ENCODE measurements around the gene AGO1. TPM values are rescaled to one million over a fixed set of nuclear protein-coding genes. Genes with fewer than 3 reads are reported as not detected.

AGO1 gene
- polyA plus RNA-seq (2013, experiment 1 of 2), result 9.2 TPM
- polyA plus RNA-seq (2013, experiment 2 of 2), result 9.3 TPM

GRCh38 chr1:35882945-35883634 is at the start of gene AGO1:
TSS of gene AGO1 (plus strand) at chr1:35883209. CDS start at chr1:35883422, 213 bp downstream.
- no peak within 1 kb of the TSS for H2BK12ac ChIP-seq (ENCODE audit: low read length in 2 of 2)
- H3K14ac ChIP-seq (ENCODE audit: low read length in 2 of 2), result peak within 1 kb of the TSS in 1 of 2 experiments; percentile 50
- WGBS, result under 1% methylated on average over 56 of the region's 58 CpGs
- H3K9ac ChIP-seq (ENCODE audit: low read length), result peak within 1 kb of the TSS; percentile 94
- H2BK15ac ChIP-seq (ENCODE audit: low read depth, poor library complexity, severe bottlenecking), result peak within 1 kb of the TSS; percentile 60
- peaks cover 19% of the 10 kb centered on the region for H3K4me1 ChIP-seq (ENCODE audit: control insufficient read depth, insufficient read depth, low read depth, low read length)
- peak within 1 kb of the TSS; percentile 52 for H4K91ac ChIP-seq (ENCODE audit: low read length)
- H3K36me3 ChIP-seq (ENCODE audit: control insufficient read depth in 1 of 2, insufficient read depth in 2 of 2, low read depth in 1 of 2, low read length in 2 of 2), result no peaks in the 10 kb centered on the region
- DNase-seq, result peak; percentile 92
- H3K23ac ChIP-seq (ENCODE audit: low read length in 2 of 2), result peak within 1 kb of the TSS in 1 of 2 experiments; percentile 90
- no peaks in the 10 kb centered on the region for H3K9me3 ChIP-seq (ENCODE audit: control insufficient read depth, low read length)
- H3K27me3 ChIP-seq (ENCODE audit: control insufficient read depth in 1 of 2, insufficient read depth in 1 of 2, low read length in 2 of 2), result peaks cover 0 to 7% of the 10 kb centered on the region in 2 experiments
- H3K4me3 ChIP-seq (ENCODE audit: insufficient read depth in 1 of 2, low read depth in 1 of 2, low read length in 2 of 2), result peak within 1 kb of the TSS; percentile 91 to 99
- H2BK5ac ChIP-seq (ENCODE audit: low read depth, low read length, poor library complexity, severe bottlenecking), result peak within 1 kb of the TSS; percentile 63
- peak within 1 kb of the TSS; percentile 94 for H3K4me2 ChIP-seq (ENCODE audit: low read length, poor library complexity, severe bottlenecking)
- H3K27ac ChIP-seq (ENCODE audit: low read length, poor library complexity, severe bottlenecking), result no peak within 1 kb of the TSS
- peak within 1 kb of the TSS; percentile 81 to 82 for H3K4ac ChIP-seq (ENCODE audit: low read depth in 1 of 2, low read length in 2 of 2)
- peak within 1 kb of the TSS; percentile 82 for H4K8ac ChIP-seq (ENCODE audit: low read length)
- H2BK120ac ChIP-seq (ENCODE audit: low read depth, low read length), result peak within 1 kb of the TSS; percentile 42
- no peak within 1 kb of the TSS for H2AK5ac ChIP-seq (ENCODE audit: low read length, severe bottlenecking)
- H3K18ac ChIP-seq (ENCODE audit: low read depth in 1 of 2, low read length in 2 of 2), result peak within 1 kb of the TSS; percentile 59 to 86
- peak within 1 kb of the TSS; percentile 89 for H2AFZ ChIP-seq (ENCODE audit: low read depth, low read length)
- H3K79me1 ChIP-seq (replicated peaks; ENCODE audit: low read length, poor library complexity, severe bottlenecking), result peaks cover 24% of the 10 kb centered on the region

DNA sequence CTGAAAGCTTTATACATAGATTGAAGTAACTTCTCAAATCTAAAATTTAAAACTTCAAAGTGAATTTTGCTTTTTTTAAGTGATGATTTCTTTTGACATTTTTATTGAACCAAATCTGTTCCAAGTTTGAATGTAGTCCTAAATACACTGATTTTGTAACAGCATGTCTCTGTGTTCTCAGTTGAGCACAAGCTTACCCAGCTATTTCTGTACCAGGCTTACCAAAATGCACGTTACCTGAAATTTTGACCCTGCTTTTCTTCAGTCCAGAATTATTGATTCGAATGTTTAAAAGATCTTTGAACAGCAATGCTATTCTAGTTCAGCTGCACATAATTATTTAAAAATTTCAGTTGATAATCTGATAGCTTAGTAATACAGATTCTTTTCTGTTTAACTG is 49.6 kb upstream of the AGO1 start:
- Histone ChIP-seq H3K4me1 (ENCODE audit: control insufficient read depth, insufficient read depth, low read depth, low read length) (no peaks in the 10 kb centered on the region), H3K23ac (ENCODE audit: low read length in 2 of 2) (no peak overlapping the region), H3K27ac (ENCODE audit: low read length, poor library complexity, severe bottlenecking) (no peak overlapping the region)

DNA sequence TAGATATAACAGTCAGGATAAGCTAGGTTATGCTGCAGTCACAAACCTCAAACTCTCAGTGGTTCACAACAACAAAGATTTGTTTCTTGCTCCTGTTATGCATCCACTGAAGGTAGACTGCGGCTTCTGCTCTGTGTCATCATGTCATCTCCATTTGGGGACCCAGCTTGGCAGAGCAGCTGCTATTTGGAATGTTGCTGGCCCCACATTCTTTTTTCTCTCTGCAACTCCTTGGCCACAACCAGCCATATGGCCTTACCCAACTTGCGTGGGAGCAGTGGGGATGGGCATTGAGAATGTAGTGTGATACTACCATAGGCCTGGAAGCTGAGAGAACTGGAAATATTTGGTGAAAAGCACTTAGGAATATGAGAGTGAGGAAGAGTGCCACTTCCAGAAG is 48.8 kb upstream of the AGO1 start:
- peaks cover 26 to 89% of the 10 kb centered on the region in 2 experiments for H3K36me3 ChIP-seq (ENCODE audit: control insufficient read depth in 1 of 2, insufficient read depth in 2 of 2, low read depth in 1 of 2, low read length in 2 of 2)
- no peaks in the 10 kb centered on the region for H3K4me1 ChIP-seq (ENCODE audit: control insufficient read depth, insufficient read depth, low read depth, low read length)
- no peak overlapping the region for H3K14ac ChIP-seq (ENCODE audit: low read length in 2 of 2)
- H2BK5ac ChIP-seq (ENCODE audit: low read depth, low read length, poor library complexity, severe bottlenecking), result no peak overlapping the region
- H4K8ac ChIP-seq (ENCODE audit: low read length), result no peak overlapping the region
- H2BK15ac ChIP-seq (ENCODE audit: low read depth, poor library complexity, severe bottlenecking), result no peak overlapping the region
- no peaks in the 10 kb centered on the region for H3K9me3 ChIP-seq (ENCODE audit: control insufficient read depth, low read length)
- WGBS, result 95% methylated on average over 1 of the region's 2 CpGs
- no peak overlapping the region for H3K9ac ChIP-seq (ENCODE audit: low read length)
- H2BK120ac ChIP-seq (ENCODE audit: low read depth, low read length), result no peak overlapping the region
- H2AFZ ChIP-seq (ENCODE audit: low read depth, low read length), result no peak overlapping the region
- H3K4me2 ChIP-seq (ENCODE audit: low read length, poor library complexity, severe bottlenecking), result no peak overlapping the region
- DNase-seq, result no peak
- H4K91ac ChIP-seq (ENCODE audit: low read length), result no peak overlapping the region
- H3K27me3 ChIP-seq (ENCODE audit: control insufficient read depth in 1 of 2, insufficient read depth in 1 of 2, low read length in 2 of 2), result no peaks in the 10 kb centered on the region
- H3K4me3 ChIP-seq (ENCODE audit: insufficient read depth in 1 of 2, low read depth in 1 of 2, low read length in 2 of 2), result no peak overlapping the region
- H3K4ac ChIP-seq (ENCODE audit: low read depth in 1 of 2, low read length in 2 of 2), result no peak overlapping the region
- no peak overlapping the region for H3K23ac ChIP-seq (ENCODE audit: low read length in 2 of 2)
- H2AK5ac ChIP-seq (ENCODE audit: low read length, severe bottlenecking), result no peak overlapping the region
- H3K27ac ChIP-seq (ENCODE audit: low read length, poor library complexity, severe bottlenecking), result no peak overlapping the region
- H2BK12ac ChIP-seq (ENCODE audit: low read length in 2 of 2), result no peak overlapping the region
- H3K79me1 ChIP-seq (replicated peaks; ENCODE audit: low read length, poor library complexity, severe bottlenecking), result no peaks in the 10 kb centered on the region
- no peak overlapping the region for H3K18ac ChIP-seq (ENCODE audit: low read depth in 1 of 2, low read length in 2 of 2)

More for the DNA sequence above, 49.6 kb upstream of the AGO1 start:
- H2AFZ ChIP-seq (ENCODE audit: low read depth, low read length), result no peak overlapping the region
- H3K4me3 ChIP-seq (ENCODE audit: insufficient read depth in 1 of 2, low read depth in 1 of 2, low read length in 2 of 2), result no peak overlapping the region
- no peak overlapping the region for H4K8ac ChIP-seq (ENCODE audit: low read length)
- H2BK15ac ChIP-seq (ENCODE audit: low read depth, poor library complexity, severe bottlenecking), result no peak overlapping the region
- H3K27me3 ChIP-seq (ENCODE audit: control insufficient read depth in 1 of 2, insufficient read depth in 1 of 2, low read length in 2 of 2), result no peaks in the 10 kb centered on the region
- H3K36me3 ChIP-seq (ENCODE audit: control insufficient read depth in 1 of 2, insufficient read depth in 2 of 2, low read depth in 1 of 2, low read length in 2 of 2), result peaks cover 29 to 91% of the 10 kb centered on the region in 2 experiments
- H2BK5ac ChIP-seq (ENCODE audit: low read depth, low read length, poor library complexity, severe bottlenecking), result no peak overlapping the region
- H3K9ac ChIP-seq (ENCODE audit: low read length), result no peak overlapping the region
- no peak overlapping the region for H3K4ac ChIP-seq (ENCODE audit: low read depth in 1 of 2, low read length in 2 of 2)
- H3K18ac ChIP-seq (ENCODE audit: low read depth in 1 of 2, low read length in 2 of 2), result no peak overlapping the region
- WGBS, result 100% methylated on average over 1 of the region's 2 CpGs
- no peak overlapping the region for H4K91ac ChIP-seq (ENCODE audit: low read length)
- H2BK12ac ChIP-seq (ENCODE audit: low read length in 2 of 2), result no peak overlapping the region
- H3K79me1 ChIP-seq (replicated peaks; ENCODE audit: low read length, poor library complexity, severe bottlenecking), result no peaks in the 10 kb centered on the region
- no peak for DNase-seq
- H2BK120ac ChIP-seq (ENCODE audit: low read depth, low read length), result no peak overlapping the region
- no peak overlapping the region for H3K14ac ChIP-seq (ENCODE audit: low read length in 2 of 2)
- no peak overlapping the region for H3K4me2 ChIP-seq (ENCODE audit: low read length, poor library complexity, severe bottlenecking)
- no peak overlapping the region for H2AK5ac ChIP-seq (ENCODE audit: low read length, severe bottlenecking)
- H3K9me3 ChIP-seq (ENCODE audit: control insufficient read depth, low read length), result no peaks in the 10 kb centered on the region

DNA sequence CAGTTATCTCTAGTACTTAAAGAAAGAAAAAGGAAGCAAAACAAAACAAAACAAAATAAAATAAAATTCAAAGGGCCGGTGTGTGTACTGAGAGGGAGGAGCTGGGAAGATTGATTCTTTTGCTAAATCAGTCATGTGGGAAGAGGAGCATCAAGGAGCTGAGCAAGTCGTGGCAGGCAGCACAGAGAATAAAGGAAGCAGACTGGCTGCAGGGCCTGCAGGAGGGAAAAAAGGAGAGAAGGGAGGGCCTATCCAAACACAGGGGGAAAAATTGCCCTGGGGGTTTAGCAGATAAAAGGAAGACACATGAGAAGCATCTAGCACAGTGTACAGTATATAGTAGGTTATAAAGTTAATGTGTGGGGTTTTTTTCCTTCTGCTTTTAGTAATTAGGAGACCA is 47.6 kb upstream of the AGO1 start:
- Histone ChIP-seq H3K9ac (ENCODE audit: low read length) (no peak overlapping the region), H2BK120ac (ENCODE audit: low read depth, low read length) (no peak overlapping the region), H3K27ac (ENCODE audit: low read length, poor library complexity, severe bottlenecking) (no peak overlapping the region), H4K8ac (ENCODE audit: low read length) (no peak overlapping the region), H3K4me2 (ENCODE audit: low read length, poor library complexity, severe bottlenecking) (no peak overlapping the region), H3K27me3 (ENCODE audit: control insufficient read depth in 1 of 2, insufficient read depth in 1 of 2, low read length in 2 of 2) (no peaks in the 10 kb centered on the region), H2BK15ac (ENCODE audit: low read depth, poor library complexity, severe bottlenecking) (no peak overlapping the region), H3K23ac (ENCODE audit: low read length in 2 of 2) (no peak overlapping the region), H2BK5ac (ENCODE audit: low read depth, low read length, poor library complexity, severe bottlenecking) (no peak overlapping the region), H3K4me3 (ENCODE audit: insufficient read depth in 1 of 2, low read depth in 1 of 2, low read length in 2 of 2) (no peak overlapping the region), H4K91ac (ENCODE audit: low read length) (no peak overlapping the region), H2AK5ac (ENCODE audit: low read length, severe bottlenecking) (no peak overlapping the region), H2BK12ac (ENCODE audit: low read length in 2 of 2) (no peak overlapping the region), H2AFZ (ENCODE audit: low read depth, low read length) (no peak overlapping the region), H3K36me3 (ENCODE audit: control insufficient read depth in 1 of 2, insufficient read depth in 2 of 2, low read depth in 1 of 2, low read length in 2 of 2) (peaks cover 30 to 85% of the 10 kb centered on the region in 2 experiments), H3K4me1 (ENCODE audit: control insufficient read depth, insufficient read depth, low read depth, low read length) (no peaks in the 10 kb centered on the region), H3K18ac (ENCODE audit: low read depth in 1 of 2, low read length in 2 of 2) (no peak overlapping the region), H3K14ac (ENCODE audit: low read length in 2 of 2) (no peak overlapping the region), H3K9me3 (ENCODE audit: control insufficient read depth, low read length) (no peaks in the 10 kb centered on the region), H3K4ac (ENCODE audit: low read depth in 1 of 2, low read length in 2 of 2) (no peak overlapping the region), H3K79me1 (replicated peaks; ENCODE audit: low read length, poor library complexity, severe bottlenecking) (no peaks in the 10 kb centered on the region)
- no peak for DNase-seq
- 55% methylated on average over 2 of the region's 2 CpGs for WGBS

Measured in mesenchymal stem cell (in vitro differentiated cells and primary cell).